H1 (cell line): ENCODE data around the gene ASB3. TPM values are rescaled to one million over a fixed set of nuclear protein-coding genes. Genes with fewer than 3 reads are reported as not detected.

Experiments used
- CTCF ChIA-PET: fragments of 300-600 bp; sonication (Branson Sonifier 250); formaldehyde crosslinking; loops from one replicate; lab custom pipeline; 2021; ENCODE audit not compliant: partially characterized antibody; lab: Charles Lee
- POLR2A ChIA-PET: fragments of 300-600 bp; sonication (Branson Sonifier 250); formaldehyde crosslinking; loops from one replicate; lab custom pipeline; 2021; ENCODE audit warnings: inconsistent platforms; ENCODE audit not compliant: partially characterized antibody; lab: Charles Lee
- DNase-seq, 2 experiments: peaks; one replicate each; pipeline versions ENCODE4 v3.0.0 to v3.0.0-alpha.2; 2010 to 2022; ENCODE audit warnings: low spot score in 2 of 2, low read depth in 1 of 2, mixed read lengths in 1 of 2
- FAIRE-seq: peaks from 2 replicates; lab custom pipeline; 2011; peaks lifted over from hg19 to GRCh38; lab: Jason Lieb, UNC
- H2AFZ ChIP-seq: 2 replicates; pipeline ENCODE4 v1.8.1; 2012; ENCODE audit warnings: low read length, inconsistent platforms
- H2AK5ac ChIP-seq: 2 replicates; pipeline ENCODE4 v1.6.1; 2013; ENCODE audit warnings: low read depth, low read length
- H2BK120ac ChIP-seq: replicated peaks from 2 replicates; pipeline ENCODE3; 2013; ENCODE audit warnings: low read depth, low read length, inconsistent platforms
- H2BK12ac ChIP-seq: 2 replicates; pipeline ENCODE4 v1.6.1; 2013; ENCODE audit warnings: low read depth, low read length
- H2BK15ac ChIP-seq: 2 replicates; pipeline ENCODE4 v1.6.1; 2013; ENCODE audit warnings: low read length
- H2BK20ac ChIP-seq: 2 replicates; pipeline ENCODE4 v1.6.1; 2013; ENCODE audit warnings: low read length
- H2BK5ac ChIP-seq: 2 replicates; pipeline ENCODE4 v1.6.1; 2013; ENCODE audit warnings: low read depth, low read length
- H3K14ac ChIP-seq: 2 replicates; pipeline ENCODE4 v1.6.1; 2013; ENCODE audit warnings: inconsistent platforms; ENCODE audit not compliant: insufficient read length
- H3K18ac ChIP-seq: 2 replicates; pipeline ENCODE4 v1.6.1; 2013; ENCODE audit warnings: low read length; ENCODE audit errors: extremely low read depth
- H3K23ac ChIP-seq: 2 replicates; pipeline ENCODE4 v1.6.1; 2013; ENCODE audit warnings: inconsistent platforms; ENCODE audit not compliant: insufficient read length
- H3K23me2 ChIP-seq: 2 replicates; pipeline ENCODE4 v1.6.1; 2013; ENCODE audit warnings: low read depth, low read length
- H3K27ac ChIP-seq: 2 replicates; pipeline ENCODE4 v1.6.1; 2011; ENCODE audit warnings: low read depth, low read length, inconsistent platforms
- H3K27me3 ChIP-seq, 4 experiments: replicated peaks in 1 of 4; 1 replicate in 1 of 4; 2 replicates in 3 of 4; pipeline versions ENCODE4 v1.6.1 to v1.8.1; 2011 to 2013; ENCODE audit warnings: low read length in 3 of 4, mild to moderate bottlenecking in 3 of 4, inconsistent platforms in 2 of 4, mixed read lengths in 2 of 4, moderate library complexity in 1 of 4; ENCODE audit not compliant: control insufficient read depth in 3 of 4, insufficient read depth in 3 of 4; ENCODE audit errors: extremely low read depth in 1 of 4
- H3K36me3 ChIP-seq, 4 experiments: 2 replicates each; pipeline versions ENCODE4 v1.6.1 to v1.8.1; 2011 to 2013; ENCODE audit warnings: mild to moderate bottlenecking in 4 of 4, low read length in 3 of 4, moderate library complexity in 2 of 4, control low read depth in 1 of 4, inconsistent platforms in 1 of 4; ENCODE audit not compliant: insufficient read depth in 4 of 4, control insufficient read depth in 2 of 4
- H3K4ac ChIP-seq: replicated peaks from 2 replicates; pipeline ENCODE3; 2013; ENCODE audit warnings: low read length, low read depth, mixed read lengths, inconsistent platforms; ENCODE audit not compliant: insufficient read length
- H3K4me1 ChIP-seq, 4 experiments: replicated peaks in 1 of 4; 1 replicate in 1 of 4; 2 replicates in 3 of 4; pipeline versions ENCODE4 v1.6.1 to v1.8.1; 2011 to 2013; ENCODE audit warnings: low read length in 3 of 4, inconsistent platforms in 2 of 4, mixed read lengths in 1 of 4; ENCODE audit not compliant: insufficient read depth in 4 of 4, control insufficient read depth in 3 of 4
- H3K4me2 ChIP-seq, 2 experiments: 2 replicates each; pipeline versions ENCODE4 v1.6.1 to v1.8.1; 2011 to 2013; ENCODE audit warnings: low read depth in 2 of 2, low read length in 2 of 2, control low read depth in 1 of 2, inconsistent platforms in 1 of 2, mild to moderate bottlenecking in 1 of 2; ENCODE audit not compliant: insufficient read depth in 1 of 2
- H3K4me3 ChIP-seq, 4 experiments: fragments of 200-600, 300-600 bp in 1 of 4; sonication (generic), shearing (Covaris generic), sonication (Bioruptor Twin) in 1 of 4; 2 replicates each; pipeline versions ENCODE4 v1.5.1 to v1.8.1; 2011 to 2016; ENCODE audit warnings: low read length in 4 of 4, low read depth in 3 of 4, control low read depth in 2 of 4, inconsistent platforms in 2 of 4, mild to moderate bottlenecking in 2 of 4, mixed read lengths in 1 of 4, moderate library complexity in 1 of 4; ENCODE audit not compliant: insufficient read depth in 2 of 4; ENCODE audit errors: extremely low read depth in 1 of 4
- H3K56ac ChIP-seq: replicated peaks from 2 replicates; pipeline ENCODE3; 2013; ENCODE audit warnings: low read depth, mild to moderate bottlenecking, mixed read lengths, low read length, inconsistent platforms; ENCODE audit not compliant: insufficient read length
- H3K79me1 ChIP-seq: 2 replicates; pipeline ENCODE4 v1.6.1; 2013; ENCODE audit warnings: low read depth, low read length, control low read depth
- H3K79me2 ChIP-seq, 2 experiments: 2 replicates each; pipeline versions ENCODE4 v1.6.1 to v1.8.1; 2012 to 2013; ENCODE audit warnings: low read length in 2 of 2, mild to moderate bottlenecking in 2 of 2, inconsistent platforms in 1 of 2; ENCODE audit not compliant: insufficient read depth in 2 of 2, control insufficient read depth in 1 of 2
- H3K9ac ChIP-seq, 4 experiments: replicated peaks in 1 of 4; 1 replicate in 1 of 4; 2 replicates in 3 of 4; pipeline versions ENCODE4 v1.6.1 to v1.8.1; 2011 to 2013; ENCODE audit warnings: low read depth in 3 of 4, low read length in 3 of 4, control low read depth in 2 of 4, mild to moderate bottlenecking in 2 of 4, moderate library complexity in 2 of 4, inconsistent platforms in 1 of 4; ENCODE audit errors: extremely low read depth in 1 of 4
- H3K9me3 ChIP-seq, 2 experiments: 2 replicates each; pipeline versions ENCODE4 v1.6.1 to v1.8.1; 2012 to 2013; ENCODE audit warnings: mild to moderate bottlenecking in 2 of 2, moderate library complexity in 2 of 2, control low read depth in 1 of 2, inconsistent platforms in 1 of 2, low read depth in 1 of 2, low read length in 1 of 2, mixed read lengths in 1 of 2; ENCODE audit not compliant: insufficient read depth in 2 of 2
- H4K20me1 ChIP-seq, 2 experiments: replicated peaks in 1 of 2; 2 replicates each; pipeline versions ENCODE3 to v1.8.1; 2011 to 2013; ENCODE audit warnings: inconsistent platforms in 2 of 2, low read length in 2 of 2, mild to moderate bottlenecking in 1 of 2; ENCODE audit not compliant: insufficient read depth in 2 of 2, control insufficient read depth in 1 of 2
- H4K5ac ChIP-seq: 2 replicates; pipeline ENCODE4 v1.6.1; 2013; ENCODE audit warnings: low read length, low read depth, mixed read lengths, inconsistent platforms; ENCODE audit not compliant: insufficient read length
- H4K8ac ChIP-seq: 2 replicates; pipeline ENCODE4 v1.8.0; 2013; ENCODE audit warnings: mild to moderate bottlenecking, moderate library complexity, low read length, inconsistent platforms; ENCODE audit not compliant: insufficient read depth; ENCODE audit errors: extremely low read depth
- H4K91ac ChIP-seq: replicated peaks from 2 replicates; pipeline ENCODE3; 2013; ENCODE audit warnings: low read length, mixed read lengths, inconsistent platforms; ENCODE audit not compliant: insufficient read length
- EGR1 ChIP-seq: IDR thresholded peaks from 2 replicates; pipeline ENCODE4 v1.6.1; 2011; ENCODE audit warnings: low read depth, low read length, borderline replicate concordance
- RBBP5 ChIP-seq: IDR thresholded peaks from 2 replicates; pipeline ENCODE4 v1.7.1; 2012; ENCODE audit warnings: low read depth, mild to moderate bottlenecking, inconsistent platforms, low read length, moderate library complexity, borderline replicate concordance
- SIRT6 ChIP-seq: IDR thresholded peaks from one replicate; pipeline ENCODE4 v1.7.1; 2012; ENCODE audit warnings: low read length, inconsistent platforms
- WGBS, 2 experiments: shearing (Covaris generic) in 1 of 2; methylation state at CpG; one replicate each; pipeline versions ENCODE4 v1.1.6 to v1.1.7; 2013 to 2015; ENCODE audit warnings: low lambda C conversion rate in 2 of 2, mixed read lengths in 2 of 2, inconsistent platforms in 1 of 2, low coverage in 1 of 2, missing lambda C conversion rate in 1 of 2; ENCODE audit not compliant: insufficient replicate concordance in 2 of 2, insufficient coverage in 1 of 2, insufficient read length in 1 of 2; ENCODE audit errors: extremely low coverage in 1 of 2, missing lambda C conversion rate in 1 of 2; 5-methylcytosine and 5-hydroxymethylcytosine counted together
- polyA plus RNA-seq, 7 experiments: library from polyadenylated mRNA; depleted of rRNA in 3 of 7; stranded (reverse) in 5 of 7; unstranded in 2 of 7; fragments of >200 nt in 5 of 7; fragments of 200-250 nt in 2 of 7; gene quantifications; 1 replicate in 5 of 7; 2 replicates in 1 of 7; 4 replicates in 1 of 7; pipeline versions ENCODE4 v1.2.1 to v1.2.3, GENCODE V29; 2011 to 2013; ENCODE audit warnings: missing spikeins in 2 of 7, mixed read lengths in 2 of 7
- total RNA-seq: library from RNA; stranded (reverse); fragmentation: NEBNext Ultra II Directional; extraction: Animal tissue kit (Norgen Biotek cat#: 25700); gene quantifications from 2 replicates; pipeline ENCODE4 v1.2.1, GENCODE V29; 2021

ASB3 gene
- total and polyA plus RNA-seq, 2 of the 8 experiments (the other 6 are each of a cell fraction or from before 2014, with no cell fraction given): 22.6 to 25.4 TPM

DNA sequence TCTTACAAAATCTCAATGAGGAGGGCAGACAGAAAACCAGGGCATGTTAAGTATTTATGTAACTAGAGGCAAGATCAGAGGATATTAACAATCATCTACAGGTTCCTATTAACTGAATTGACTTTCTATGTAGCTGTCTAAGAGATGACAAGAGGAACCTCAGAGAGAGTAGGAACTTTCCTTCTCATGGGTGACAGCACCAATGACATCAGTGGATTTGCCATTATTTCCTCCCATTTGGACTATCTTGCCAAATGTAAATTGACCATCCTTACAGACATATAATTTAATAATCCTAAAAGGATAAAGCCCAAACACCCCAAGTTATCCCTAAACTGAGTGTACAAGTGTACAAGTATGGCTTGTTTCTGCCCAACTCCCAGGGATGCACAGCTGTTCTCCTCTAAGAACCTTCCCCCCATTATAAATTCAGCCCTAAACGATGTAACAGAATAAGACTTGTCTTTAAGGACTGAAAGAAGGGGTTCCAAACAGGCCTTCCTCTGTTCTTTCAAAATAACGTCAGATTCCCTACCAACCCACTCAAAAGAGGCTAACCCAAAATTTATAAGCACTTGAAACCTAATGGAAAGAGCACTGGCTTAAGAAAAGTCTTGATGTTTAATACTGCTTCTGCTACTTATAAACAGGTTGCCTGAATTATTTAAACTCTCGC lies 92.5 kb downstream of the ASB3 start:
- FAIRE-seq (no peak), DNase-seq (no peak)
- H2BK20ac ChIP-seq: no peak overlapping the region
- H4K91ac ChIP-seq: no peak overlapping the region
- no peak overlapping the region for H2BK5ac ChIP-seq
- no peak overlapping the region for H4K5ac ChIP-seq
- H3K23ac ChIP-seq: no peak overlapping the region
- no peak overlapping the region for H2BK15ac ChIP-seq
- H3K79me2 ChIP-seq: no peaks in the 10 kb centered on the region
- no peak overlapping the region for H3K27ac ChIP-seq
- H3K4me1 ChIP-seq: no peaks in the 10 kb centered on the region
- POLR2A ChIA-PET: no interaction called here
- no peak overlapping the region for H3K4me3 ChIP-seq
- no peak overlapping the region for H2AFZ ChIP-seq
- no peaks in the 10 kb centered on the region for H3K23me2 ChIP-seq
- no peak overlapping the region for H2AK5ac ChIP-seq
- no peak overlapping the region for H3K18ac ChIP-seq
- H2BK12ac ChIP-seq: no peak overlapping the region
- H3K27me3 ChIP-seq: no peaks in the 10 kb centered on the region
- WGBS, 2 experiments: 89% methylated on average over 3 of the region's 3 CpGs; no CpG with 5 or more reads in 1 of the 2 experiments
- H3K9ac ChIP-seq: peak overlapping the region in 1 of 4 experiments; percentile 8; a peak in 1 of 7 replicates
- peaks cover 0 to 5% (median under 1%) of the 10 kb centered on the region in 4 experiments; a peak in 3 of 8 replicates for H3K36me3 ChIP-seq
- no peak overlapping the region for H3K14ac ChIP-seq
- CTCF ChIA-PET: no interaction called here
- H3K56ac ChIP-seq: no peak overlapping the region
- no peak overlapping the region for H4K8ac ChIP-seq
- H3K79me1 ChIP-seq: no peaks in the 10 kb centered on the region
- H4K20me1 ChIP-seq: no peaks in the 10 kb centered on the region
- TF ChIP-seq RBBP5 (no peak), SIRT6 (no peak), EGR1 (no peak)
- TF ChIP-seq, all 59 proteins: peak for 0
- H2BK120ac ChIP-seq: no peak overlapping the region
- H3K9me3 ChIP-seq: no peaks in the 10 kb centered on the region
- H3K4me2 ChIP-seq: no peak overlapping the region
- no peak overlapping the region for H3K4ac ChIP-seq
